T1000 (cell line): ENCODE data around the gene F2RL2.

Source experiments
- DNase-seq: peaks from one replicate; lab custom pipeline; 2025; ENCODE audit warnings: mixed read lengths; lab: John Stamatoyannopoulos, UW

Gene F2RL2

GRCh38 chr5:76622973-76623596, at the start of gene F2RL2:
Gene F2RL2, minus strand, starts transcription at chr5:76623403. Its CDS starts 173 bp downstream, at chr5:76623230.
- no peak for DNase-seq

GRCh38 chr5:76672242-76672641, 49.0 kb upstream of the F2RL2 start:
- no peak for DNase-seq

- no peak for DNase-seq
Observed at GRCh38 chr5:76670508-76670907, 47.3 kb upstream of the F2RL2 start.

GRCh38 chr5:76669245-76669644, 46.0 kb upstream of the F2RL2 start:
- DNase-seq = no peak

GRCh38 chr5:76667495-76667894, 44.3 kb upstream of the F2RL2 start:
- DNase-seq = no peak

- no peak for DNase-seq
Observed at GRCh38 chr5:76664079-76664478, 40.9 kb upstream of the F2RL2 start.

- DNase-seq = no peak
Observed at GRCh38 chr5:76663573-76663972, 40.4 kb upstream of the F2RL2 start.

- DNase-seq = no peak
Observed at GRCh38 chr5:76662521-76662920, 39.3 kb upstream of the F2RL2 start.

GRCh38 chr5:76660360-76660759, 37.2 kb upstream of the F2RL2 start:
- DNase-seq = no peak

GRCh38 chr5:76657683-76658311, 34.6 kb upstream of the F2RL2 start:
- DNase-seq = no peak

GRCh38 chr5:76657091-76657490, 33.9 kb upstream of the F2RL2 start:
- DNase-seq = no peak

- DNase-seq = no peak
Observed at GRCh38 chr5:76652809-76653414, 29.7 kb upstream of the F2RL2 start.

GRCh38 chr5:76649140-76649539, 25.9 kb upstream of the F2RL2 start:
- no peak for DNase-seq

GRCh38 chr5:76643371-76643770, 20.2 kb upstream of the F2RL2 start:
- DNase-seq = no peak

GRCh38 chr5:76642390-76643040, 19.3 kb upstream of the F2RL2 start:
- no peak for DNase-seq

- peak; percentile 5 for DNase-seq
Observed at GRCh38 chr5:76641514-76642120, 18.4 kb upstream of the F2RL2 start.

GRCh38 chr5:76638479-76638878, 15.3 kb upstream of the F2RL2 start:
- DNase-seq = no peak

- DNase-seq = no peak
Observed at GRCh38 chr5:76637490-76637889, 14.3 kb upstream of the F2RL2 start.

GRCh38 chr5:76634661-76635060, 11.5 kb upstream of the F2RL2 start:
- no peak for DNase-seq

- DNase-seq = no peak
Observed at GRCh38 chr5:76626738-76627137, 3.5 kb upstream of the F2RL2 start.

GRCh38 chr5:76625087-76625815, 2.0 kb upstream of the F2RL2 start:
- DNase-seq = no peak

- no peak for DNase-seq
Observed at GRCh38 chr5:76622076-76622475, 1.1 kb downstream of the F2RL2 start.
